ENCODE data around the gene ACAD8. TPM values are rescaled to one million over a fixed set of nuclear protein-coding genes. Genes with fewer than 3 reads are reported as not detected.
"Not testable (repeated sequence)": the region's sequence is repeated elsewhere in the genome, so short reads cannot be mapped to it uniquely, and the experiment has no call there.

The ACAD8 gene
- total and polyA plus RNA-seq, 7 donors = 19.0 to 31.2 (median 28.0) TPM

DNA sequence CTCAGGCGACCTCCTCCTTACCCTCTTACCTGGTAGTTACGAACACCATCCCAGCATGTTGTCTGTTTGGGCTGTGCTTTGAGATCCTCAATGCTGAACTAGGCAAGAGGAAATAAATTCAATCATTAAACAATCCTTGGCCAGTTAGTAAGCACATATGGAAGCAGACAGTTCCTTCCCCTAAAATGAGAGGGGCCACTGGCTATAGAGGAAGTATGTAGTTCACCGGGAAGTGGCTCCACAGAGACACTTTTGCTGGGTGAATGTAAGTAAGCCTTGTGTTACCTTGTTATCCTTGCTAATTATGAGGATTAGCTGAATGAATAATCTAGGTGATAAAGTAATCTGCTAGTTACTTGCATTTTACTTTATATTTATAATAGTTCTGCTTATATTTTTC, 3.1 kb upstream of the ACAD8 start:
- H3K36me3 ChIP-seq = peaks cover 23 to 61% (median 47%) of the 10 kb centered on the region in 4 donors
- intact Hi-C loops (cut with DNase I) = loop anchor here (5.0 kb wide), 1 partner anchor 82 kb away; the partner anchor contains the start of gene GLB1L2
- no peaks in the 10 kb centered on the region for H3K27me3 ChIP-seq
- no peaks in the 10 kb centered on the region for H3K9me3 ChIP-seq
- TF ChIP-seq POLR2AphosphoS5 (IDR thresholded peaks at IDR 0.05) (no peak), CTCF (IDR thresholded peaks at IDR 0.05) (no peak), POLR2A (IDR thresholded peaks at IDR 0.05) (no peak), EP300 (IDR thresholded peaks at IDR 0.05) (no peak)
- 93 to 94% methylated on average over 3 of the region's 3 CpGs for WGBS, 2 donors
- H3K4me1 ChIP-seq = peaks cover 0 to 30% (median 21%) of the 10 kb centered on the region in 4 donors
- H3K27ac ChIP-seq = no peak overlapping the region
- DNase-seq = no peak
- no peak overlapping the region for H3K4me3 ChIP-seq

DNA sequence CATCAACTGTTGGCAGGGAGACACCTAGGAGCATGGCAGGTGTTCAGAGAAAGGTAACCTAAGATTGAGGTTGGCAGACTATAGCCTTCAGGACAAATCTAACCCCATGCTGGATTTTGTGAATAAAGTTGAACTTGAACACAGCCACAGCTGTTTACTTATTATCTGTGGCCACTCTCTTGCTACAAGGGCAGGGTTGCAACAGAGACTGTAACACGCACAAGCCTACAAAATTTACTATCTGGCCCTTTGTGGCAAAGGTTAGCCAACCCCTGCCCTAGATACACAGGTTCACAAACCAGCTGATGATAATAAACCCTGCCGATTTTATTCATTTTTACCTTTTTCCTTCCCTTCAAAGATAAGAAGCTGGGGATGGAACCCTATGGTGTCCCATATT, 2.7 kb upstream of the ACAD8 start:
- no peak for TF ChIP-seq CTCF (IDR thresholded peaks at IDR 0.05)
- TF ChIP-seq POLR2A (IDR thresholded peaks at IDR 0.05) = no peak
- TF ChIP-seq EP300 (IDR thresholded peaks at IDR 0.05) = no peak
- TF ChIP-seq POLR2AphosphoS5 (IDR thresholded peaks at IDR 0.05) = no peak
- no peaks in the 10 kb centered on the region for H3K9me3 ChIP-seq
- no peak overlapping the region for H3K4me3 ChIP-seq
- H3K27me3 ChIP-seq = no peaks in the 10 kb centered on the region
- intact Hi-C loops (cut with DNase I) = loop anchor here (5.0 kb wide), 1 partner anchor 82 kb away; the partner anchor contains the start of gene GLB1L2
- peaks cover 23 to 57% (median 43%) of the 10 kb centered on the region in 4 donors for H3K36me3 ChIP-seq
- H3K4me1 ChIP-seq = peaks cover 0 to 30% (median 21%) of the 10 kb centered on the region in 4 donors
- no peak overlapping the region for H3K27ac ChIP-seq
- WGBS, 2 donors = 77 to 92% methylated on average over 2 of the region's 2 CpGs
- no peak for DNase-seq

DNA sequence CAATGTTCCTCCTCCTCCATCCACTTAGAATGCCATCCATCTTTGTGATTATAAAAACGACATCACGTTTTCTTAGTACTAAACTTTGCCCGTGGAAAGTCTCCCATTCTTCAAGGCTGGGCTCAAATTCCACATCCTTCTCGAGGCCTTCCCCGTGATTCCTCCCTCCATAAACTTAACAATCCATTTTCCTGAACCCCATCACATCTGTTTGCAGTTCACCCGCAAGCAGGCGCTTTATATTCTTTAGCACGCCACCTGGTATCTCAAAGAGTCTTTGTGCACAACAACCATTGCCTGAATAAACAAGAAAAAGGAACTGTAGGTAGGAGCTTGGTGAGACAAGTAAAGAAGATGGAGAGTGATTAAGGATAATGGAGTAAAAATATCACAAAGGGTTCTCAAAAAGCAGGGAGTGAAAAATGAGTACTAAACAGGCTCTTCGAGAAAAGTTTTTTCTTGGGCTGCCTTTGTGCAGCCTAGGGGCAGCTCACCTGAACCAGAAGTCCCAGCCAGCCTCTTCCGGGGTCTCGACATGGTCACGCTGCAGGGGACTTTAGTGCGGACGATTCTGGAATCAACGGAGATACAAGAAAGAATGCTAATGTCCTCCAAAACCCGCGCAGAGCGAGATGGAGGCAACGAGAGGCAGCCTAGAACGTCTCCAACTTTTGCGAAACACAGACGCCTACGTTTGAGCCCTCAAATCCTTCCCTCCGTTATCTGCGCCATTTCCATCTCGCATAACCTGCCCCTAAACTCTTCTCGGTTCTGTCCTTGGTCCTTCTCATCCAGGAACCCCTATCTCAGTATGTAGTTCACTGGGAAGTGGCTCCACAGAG, 801 bp upstream of the ACAD8 start:
- no peak for DNase-seq
- Histone ChIP-seq H3K27me3 (no peaks in the 10 kb centered on the region), H3K9me3 (no peaks in the 10 kb centered on the region), H3K4me1 (peaks cover 0 to 30% (median 21%) of the 10 kb centered on the region in 4 donors), H3K4me3 (peak overlapping the region; percentile 66 to 97 (median 84)), H3K27ac (peak overlapping the region; percentile 76 to 82 (median 77)), H3K36me3 (peaks cover 14 to 49% (median 28%) of the 10 kb centered on the region in 4 donors)
- WGBS, 2 donors = 1 to 5% methylated on average over 27 of the region's 27 CpGs
- intact Hi-C loops (cut with DNase I) = loop anchor here (1.0 to 5.0 kb wide), 2 partner anchors 27 to 80 kb away; partner anchors contain the start of gene GLB1L2
- TF ChIP-seq POLR2AphosphoS5 (IDR thresholded peaks at IDR 0.05) (no peak), POLR2A (IDR thresholded peaks at IDR 0.05) (no peak), CTCF (IDR thresholded peaks at IDR 0.05) (no peak), EP300 (IDR thresholded peaks at IDR 0.05) (no peak)

DNA sequence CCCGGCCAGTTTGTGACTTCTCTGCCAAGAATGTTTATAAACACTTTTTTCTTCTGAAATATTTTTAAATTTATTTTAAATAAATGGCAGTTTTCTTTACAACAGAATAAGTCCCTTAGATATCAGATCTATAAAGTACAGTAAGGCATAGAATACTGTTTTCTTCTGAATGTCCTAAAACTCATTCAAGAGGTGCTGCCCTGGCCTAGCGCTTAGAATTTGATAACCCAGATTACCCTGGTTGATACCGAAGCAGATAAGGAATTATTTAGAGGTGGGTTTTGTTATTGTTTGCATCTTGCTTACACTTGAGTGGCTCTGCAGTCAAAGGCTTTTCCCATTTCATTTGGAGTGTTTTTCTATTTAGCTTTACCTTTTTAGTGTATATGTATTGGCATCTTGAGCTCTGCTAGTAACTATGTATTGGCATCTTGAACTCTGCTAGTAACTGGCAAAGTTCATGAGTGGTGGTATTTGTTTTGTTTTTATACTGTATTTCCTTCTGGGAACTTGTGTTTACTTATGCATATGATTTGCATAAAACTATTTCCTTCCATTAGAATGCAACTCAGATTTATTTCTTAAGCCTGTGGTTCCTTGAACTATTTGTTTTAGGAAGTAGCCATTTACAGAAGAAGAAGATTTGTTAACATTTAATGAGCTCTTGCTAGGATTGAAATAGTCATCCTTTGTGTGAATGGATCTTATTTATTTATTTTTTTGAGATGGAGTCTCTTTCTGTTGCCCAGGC, 1.2 kb downstream of the ACAD8 start:
- Histone ChIP-seq H3K36me3 (peaks cover 7 to 47% (median 16%) of the 10 kb centered on the region in 4 donors), H3K4me1 (peaks cover 0 to 30% (median 21%) of the 10 kb centered on the region in 4 donors), H3K27me3 (no peaks in the 10 kb centered on the region), H3K9me3 (no peaks in the 10 kb centered on the region), H3K27ac (no peak overlapping the region), H3K4me3 (peak overlapping the region; percentile 66 to 97 (median 84))
- no peak for TF ChIP-seq POLR2AphosphoS5 (IDR thresholded peaks at IDR 0.05)
- no peak for TF ChIP-seq EP300 (IDR thresholded peaks at IDR 0.05)
- TF ChIP-seq CTCF (IDR thresholded peaks at IDR 0.05) = no peak
- TF ChIP-seq POLR2A (IDR thresholded peaks at IDR 0.05) = no peak
- 42 to 69% methylated on average over 3 of the region's 3 CpGs for WGBS, 2 donors
- intact Hi-C loops (cut with DNase I) = loop anchor here (5.0 kb wide), 1 partner anchor 78 kb away; the partner anchor contains the start of gene GLB1L2
- DNase-seq = no peak

DNA sequence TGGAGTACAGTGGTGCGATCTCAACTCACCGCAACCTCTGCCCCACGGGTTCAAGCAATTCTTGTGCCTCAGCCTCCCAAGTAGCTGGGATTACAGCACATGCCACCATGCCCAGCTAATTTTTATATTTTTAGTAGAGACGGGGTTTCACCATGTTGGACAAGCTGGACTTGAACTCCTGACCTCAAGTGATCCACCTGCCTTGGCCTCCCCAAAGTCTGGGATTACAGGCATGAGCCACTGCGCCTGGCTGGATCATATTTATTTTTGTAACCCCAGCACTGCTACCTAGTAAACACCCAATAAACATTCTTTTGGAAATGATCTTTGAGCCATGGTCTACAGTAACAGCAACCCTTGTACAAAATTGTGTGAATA, 1.8 kb downstream of the ACAD8 start:
- Histone ChIP-seq H3K36me3 (peaks cover 9 to 47% (median 16%) of the 10 kb centered on the region in 4 donors), H3K4me1 (peaks cover 0 to 30% (median 21%) of the 10 kb centered on the region in 4 donors)
- WGBS, 2 donors = 96 to 97% methylated on average over 5 of the region's 5 CpGs
- intact Hi-C loops (cut with DNase I); H3K27ac ChIP-seq; H3K9me3 ChIP-seq; H3K4me3 ChIP-seq; DNase-seq; H3K27me3 ChIP-seq: not testable (repeated sequence)
